ENCODE data around the gene SPHK2. TPM values are rescaled to one million over a fixed set of nuclear protein-coding genes. Genes with fewer than 3 reads are reported as not detected.

Gene SPHK2
- total and polyA plus RNA-seq, 11 donors: 5.6 to 13.1 (median 9.5) TPM

GRCh38 chr19:48637449-48637947, 18.2 kb downstream of the SPHK2 start:
- no peak for TF ChIP-seq CTCF (IDR thresholded peaks at IDR 0.05)
- no peak for TF ChIP-seq POLR2A (IDR thresholded peaks at IDR 0.05)
- H3K4me1 ChIP-seq: peaks cover 16 to 54% (median 36%) of the 10 kb centered on the region in 12 donors
- no peaks in the 10 kb centered on the region for H3K27me3 ChIP-seq
- peak overlapping the region; percentile 85 to 100 (median 96) for H3K27ac ChIP-seq
- ATAC-seq (peak; percentile 78 to 87 (median 84)), DNase-seq (peak; percentile 100)
- peaks cover 0 to 11% (median 1%) of the 10 kb centered on the region in 9 donors for H3K36me3 ChIP-seq
- WGBS, 4 donors: 0 to 1% (median 1%) methylated on average over 10 to 38 of the region's 38 CpGs
- intact Hi-C loops (cut with DNase I): loop anchor here in 1 of 10 donors (2.0 to 5.0 kb wide), 2 partner anchors 19 to 335 kb away; partner anchors contain the start of genes RPL18 and SPHK2
- no peaks in the 10 kb centered on the region for H3K9me3 ChIP-seq
- peak overlapping the region; percentile 19 to 93 (median 78) for H3K4me3 ChIP-seq

DNA sequence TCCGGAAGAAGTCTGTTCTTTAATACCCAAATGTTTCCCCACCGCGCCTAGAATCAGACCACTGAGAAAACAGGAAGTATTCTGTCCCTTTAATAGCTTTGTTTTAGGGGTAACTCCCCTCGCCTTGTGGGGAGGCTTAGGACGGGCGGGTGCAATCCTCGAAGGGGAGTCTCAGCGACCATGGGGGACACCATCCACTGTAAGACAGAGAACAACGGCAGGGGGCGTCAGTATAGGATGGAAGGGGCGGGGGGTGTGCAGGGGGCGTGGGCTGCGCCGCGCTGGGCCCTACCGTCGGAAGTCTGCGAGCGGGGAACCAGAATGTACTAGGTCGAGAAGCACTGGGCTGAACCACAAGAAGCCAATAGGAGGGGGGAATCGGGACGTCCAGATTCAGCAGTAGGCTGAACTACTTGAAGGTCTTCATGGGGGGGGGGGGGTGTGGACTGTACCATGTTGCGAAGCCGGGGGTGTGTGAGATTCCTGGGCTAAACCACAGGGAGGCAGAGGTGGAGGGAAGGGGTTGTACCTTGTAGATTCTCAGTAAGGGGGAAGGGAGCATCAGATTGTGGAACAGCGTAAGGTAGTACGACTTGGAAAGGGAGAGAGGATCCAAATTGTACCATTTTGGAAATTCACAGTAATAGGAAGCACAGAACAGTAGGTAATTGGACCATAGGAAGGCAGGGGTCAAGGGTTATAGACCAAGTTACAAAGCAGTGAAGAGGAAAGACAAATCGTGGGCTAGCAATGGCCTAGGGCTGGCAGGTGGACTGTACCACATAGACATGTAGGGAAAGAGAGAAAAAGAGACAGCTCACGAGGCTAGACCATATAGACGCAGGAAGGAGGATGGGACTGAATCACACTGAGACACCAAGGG, 18.9 kb downstream of the SPHK2 start:
- 8 to 10% (median 9%) methylated on average over 29 of the region's 29 CpGs for WGBS, 4 donors
- Histone ChIP-seq H3K4me1 (peaks cover 14 to 47% (median 29%) of the 10 kb centered on the region in 12 donors), H3K4me3 (peak overlapping the region; percentile 6 to 93 (median 78)), H3K36me3 (peaks cover 0 to 4% (median 0%) of the 10 kb centered on the region in 9 donors), H3K9me3 (no peaks in the 10 kb centered on the region), H3K27me3 (no peaks in the 10 kb centered on the region), H3K27ac (peak overlapping the region; percentile 85 to 100 (median 96))
- TF ChIP-seq POLR2A (IDR thresholded peaks at IDR 0.05) (no peak), CTCF (IDR thresholded peaks at IDR 0.05) (peak in 1 of 12 donors; percentile 15)
- peak; percentile 83 to 91 (median 88) for DNase-seq
- peak; percentile 39 to 58 (median 46) for ATAC-seq
- intact Hi-C loops (cut with DNase I): loop anchor here in 1 of 10 donors (2.0 to 5.0 kb wide), 2 partner anchors 19 to 334 kb away; partner anchors contain the start of genes RPL18 and SPHK2

DNA sequence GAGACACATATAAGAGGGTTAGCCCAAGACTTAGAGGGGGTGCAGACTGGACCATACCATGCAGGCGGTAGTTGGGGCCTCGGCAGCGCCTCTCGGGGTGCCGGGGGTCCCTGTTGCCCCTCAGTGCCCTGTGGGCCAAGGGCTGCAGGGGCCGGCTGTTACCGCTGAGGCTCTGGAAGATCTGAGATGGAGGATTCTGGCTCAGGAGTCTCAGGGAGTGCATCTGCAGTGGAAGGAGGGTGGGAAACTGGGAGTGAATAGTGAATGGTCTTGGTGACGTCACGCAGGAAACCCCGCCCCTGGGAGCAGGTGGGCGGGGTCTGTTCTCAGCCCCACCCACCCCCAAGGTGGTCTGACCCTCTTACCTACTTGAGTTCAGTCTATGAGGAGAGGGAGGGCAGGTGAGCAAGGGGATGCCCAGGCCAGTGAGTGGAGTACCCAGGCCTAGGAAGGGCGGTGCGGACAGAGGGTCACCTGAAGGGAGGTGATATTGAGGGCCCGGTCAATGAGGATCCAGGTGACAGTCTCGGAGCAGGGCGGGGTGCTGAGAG, 19.6 kb downstream of the SPHK2 start:
- peak in 2 of 5 donors; percentile 29 to 41 for DNase-seq
- 76 to 84% (median 79%) methylated on average over 16 of the region's 16 CpGs for WGBS, 4 donors
- peak overlapping the region in 7 of 12 donors; percentile 70 to 93 (median 85) for H3K4me3 ChIP-seq

More for the DNA sequence above, 19.6 kb downstream of the SPHK2 start:
- ATAC-seq: no peak
- no peaks in the 10 kb centered on the region for H3K9me3 ChIP-seq
- no peaks in the 10 kb centered on the region for H3K36me3 ChIP-seq
- TF ChIP-seq POLR2A (IDR thresholded peaks at IDR 0.05) (no peak), CTCF (IDR thresholded peaks at IDR 0.05) (no peak)
- H3K27ac ChIP-seq: peak overlapping the region in 10 of 12 donors; percentile 85 to 100 (median 97)
- no peaks in the 10 kb centered on the region for H3K27me3 ChIP-seq
- peaks cover 6 to 40% (median 22%) of the 10 kb centered on the region in 12 donors for H3K4me1 ChIP-seq
- intact Hi-C loops (cut with DNase I): loop anchor here in 1 of 10 donors (5.0 kb wide), 1 partner anchor 333 kb away; no protein-coding TSS in a partner anchor
